Vagina (tissue), 2 donors: ENCODE data around the gene IQSEC1. TPM values are rescaled to one million over a fixed set of nuclear protein-coding genes. Genes with fewer than 3 reads are reported as not detected.

Experiments
- DNase-seq, 2 donors: peaks; one replicate each; pipeline ENCODE4 v3.0.0-alpha.2; 2017; ENCODE audit errors: extremely low spot score in 2 of 2
- H3K27ac ChIP-seq: fragments of 200-600 bp; sonication (generic); one replicate; pipeline ENCODE4 v1.5.1; 2019
- H3K27me3 ChIP-seq: fragments of 200-600 bp; sonication (generic); one replicate; pipeline ENCODE4 v1.5.1; 2019
- H3K36me3 ChIP-seq, 2 donors: fragments of 200-600 bp; sonication (generic); one replicate each; pipeline ENCODE4 v1.5.1; 2017 to 2019
- H3K4me1 ChIP-seq: fragments of 200-600 bp; sonication (generic); one replicate; pipeline ENCODE4 v1.5.1; 2019
- H3K4me3 ChIP-seq, 2 donors: fragments of 200-600 bp; sonication (generic); 1 replicate in 1 of 2; 2 replicates in 1 of 2; pipeline ENCODE4 v1.5.1; 2016 to 2019
- H3K9me3 ChIP-seq: fragments of 200-600 bp; sonication (generic); one replicate; pipeline ENCODE4 v1.5.1; 2019
- POLR2A ChIP-seq, 2 donors: fragments of 450-650 bp; IDR thresholded peaks; one replicate each; pipeline ENCODE4 v1.6.1; 2017; ENCODE audit warnings: antibody characterized with exemption in 2 of 2, mild to moderate bottlenecking in 2 of 2, moderate library complexity in 2 of 2
- POLR2AphosphoS5 ChIP-seq, 2 donors: sonication (generic); formaldehyde crosslinking; IDR thresholded peaks; one replicate each; pipeline ENCODE4 v1.9.0; 2017; ENCODE audit warnings: antibody characterized with exemption in 2 of 2, mild to moderate bottlenecking in 2 of 2, low read depth in 1 of 2; ENCODE audit not compliant: insufficient read depth in 1 of 2
- intact Hi-C: fragments of 100-400 bp; cut with DNase I; formaldehyde crosslinking; loops from one replicate; pipeline ENCODE4 v1.15.1; 2023
- total RNA-seq: library from RNA; depleted of rRNA; stranded (reverse); fragments of >200 nt; gene quantifications from one replicate; pipeline ENCODE4 v1.2.3, GENCODE V29; 2016
- TF ChIP-seq, protein P1 (sequence below), 3 experiments: fragments of 450-650 bp in 2 of 3; fragments of 200-600 bp in 1 of 3; sonication (generic) in 1 of 3; IDR thresholded peaks; one replicate each; pipeline ENCODE4 v1.5.1; 2017 to 2019; ENCODE audit warnings: antibody characterized with exemption in 3 of 3, mild to moderate bottlenecking in 2 of 3, moderate library complexity in 2 of 3

IQSEC1 gene
- total RNA-seq, 1 donor from 2014 or later: 34.9 TPM

GRCh38 chr3:12908859-12909258 is 164.4 kb downstream of the IQSEC1 start:
- H3K4me3 ChIP-seq: no peak overlapping the region
- no peak overlapping the region for H3K27ac ChIP-seq
- DNase-seq: no peak
- TF ChIP-seq, protein P1, sequence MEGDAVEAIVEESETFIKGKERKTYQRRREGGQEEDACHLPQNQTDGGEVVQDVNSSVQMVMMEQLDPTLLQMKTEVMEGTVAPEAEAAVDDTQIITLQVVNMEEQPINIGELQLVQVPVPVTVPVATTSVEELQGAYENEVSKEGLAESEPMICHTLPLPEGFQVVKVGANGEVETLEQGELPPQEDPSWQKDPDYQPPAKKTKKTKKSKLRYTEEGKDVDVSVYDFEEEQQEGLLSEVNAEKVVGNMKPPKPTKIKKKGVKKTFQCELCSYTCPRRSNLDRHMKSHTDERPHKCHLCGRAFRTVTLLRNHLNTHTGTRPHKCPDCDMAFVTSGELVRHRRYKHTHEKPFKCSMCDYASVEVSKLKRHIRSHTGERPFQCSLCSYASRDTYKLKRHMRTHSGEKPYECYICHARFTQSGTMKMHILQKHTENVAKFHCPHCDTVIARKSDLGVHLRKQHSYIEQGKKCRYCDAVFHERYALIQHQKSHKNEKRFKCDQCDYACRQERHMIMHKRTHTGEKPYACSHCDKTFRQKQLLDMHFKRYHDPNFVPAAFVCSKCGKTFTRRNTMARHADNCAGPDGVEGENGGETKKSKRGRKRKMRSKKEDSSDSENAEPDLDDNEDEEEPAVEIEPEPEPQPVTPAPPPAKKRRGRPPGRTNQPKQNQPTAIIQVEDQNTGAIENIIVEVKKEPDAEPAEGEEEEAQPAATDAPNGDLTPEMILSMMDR (IDR thresholded peaks at IDR 0.05): no peak
- TF ChIP-seq POLR2AphosphoS5 (IDR thresholded peaks at IDR 0.05; ENCODE audit: insufficient read depth in 1 of 2, low read depth in 1 of 2): no peak
- H3K27me3 ChIP-seq: no peaks in the 10 kb centered on the region
- H3K9me3 ChIP-seq: no peaks in the 10 kb centered on the region
- no peaks in the 10 kb centered on the region for H3K4me1 ChIP-seq
- intact Hi-C loops: no loop called here
- H3K36me3 ChIP-seq: peaks cover 0 to 56% of the 10 kb centered on the region in 2 donors

DNA sequence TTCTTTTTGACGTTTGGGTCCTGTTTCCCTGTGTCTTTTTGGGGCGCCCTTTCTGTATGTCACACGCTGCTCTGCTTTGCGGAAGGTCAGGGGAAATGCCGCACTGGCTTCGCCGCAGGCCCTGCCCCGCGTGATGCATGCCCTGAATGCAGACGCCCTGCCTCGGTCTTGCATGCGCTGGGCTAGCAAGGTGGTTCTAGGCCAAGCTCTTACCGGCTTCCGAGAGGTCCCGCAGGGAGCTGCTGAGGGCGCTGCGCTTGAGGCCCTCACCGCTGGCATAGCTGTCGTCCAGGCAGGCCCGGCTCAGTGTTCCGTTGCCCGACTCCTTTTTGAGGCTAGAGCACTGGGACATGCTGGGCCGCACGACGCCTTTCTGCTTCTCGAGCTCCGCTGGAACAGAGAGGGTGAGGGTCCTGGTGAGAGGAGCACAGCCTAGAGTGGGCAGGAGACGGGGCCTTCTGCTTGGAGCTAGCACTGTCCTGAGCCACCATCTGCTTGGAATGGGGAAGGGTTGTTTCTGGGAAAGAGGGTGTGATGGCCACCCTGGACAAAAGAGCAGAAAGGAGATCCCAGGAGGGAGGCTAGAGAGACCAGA is 165.0 kb downstream of the IQSEC1 start:
- Histone ChIP-seq H3K27ac (no peak overlapping the region), H3K27me3 (no peaks in the 10 kb centered on the region), H3K4me3 (no peak overlapping the region), H3K4me1 (no peaks in the 10 kb centered on the region), H3K9me3 (no peaks in the 10 kb centered on the region), H3K36me3 (peaks cover 0 to 56% of the 10 kb centered on the region in 2 donors)
- intact Hi-C loops: no loop called here
- DNase-seq: no peak
- TF ChIP-seq POLR2A (IDR thresholded peaks at IDR 0.05) (no peak), POLR2AphosphoS5 (IDR thresholded peaks at IDR 0.05; ENCODE audit: insufficient read depth in 1 of 2, low read depth in 1 of 2) (no peak)
- TF ChIP-seq, protein P1 (IDR thresholded peaks at IDR 0.05): no peak

DNA sequence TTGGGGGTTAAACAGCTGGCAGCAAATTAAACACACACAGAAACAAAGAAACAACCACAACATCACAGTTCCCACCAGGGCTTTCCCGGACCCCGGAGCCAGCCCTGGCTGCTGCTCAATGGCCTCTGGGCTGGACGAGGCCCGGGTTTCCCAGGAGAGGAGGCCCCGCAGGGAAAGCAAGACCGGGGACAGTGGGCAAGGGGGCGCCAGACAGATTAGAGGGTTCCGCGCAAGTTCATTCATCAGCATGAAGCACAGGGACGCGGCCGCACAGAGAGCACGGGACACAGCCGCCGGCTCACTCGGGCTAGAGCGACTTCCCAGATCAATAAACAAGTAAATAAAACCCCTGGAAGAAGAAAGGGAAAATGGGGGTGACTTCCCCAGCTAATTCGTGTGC is 165.5 kb downstream of the IQSEC1 start:
- Histone ChIP-seq H3K9me3 (no peaks in the 10 kb centered on the region), H3K36me3 (peaks cover 0 to 56% of the 10 kb centered on the region in 2 donors), H3K27me3 (no peaks in the 10 kb centered on the region), H3K4me1 (no peaks in the 10 kb centered on the region), H3K4me3 (no peak overlapping the region), H3K27ac (no peak overlapping the region)
- DNase-seq: no peak
- intact Hi-C loops: no loop called here
- TF ChIP-seq, protein P1 (IDR thresholded peaks at IDR 0.05): no peak
- TF ChIP-seq POLR2AphosphoS5 (IDR thresholded peaks at IDR 0.05; ENCODE audit: insufficient read depth in 1 of 2, low read depth in 1 of 2): no peak
- TF ChIP-seq POLR2A (IDR thresholded peaks at IDR 0.05): no peak

DNA sequence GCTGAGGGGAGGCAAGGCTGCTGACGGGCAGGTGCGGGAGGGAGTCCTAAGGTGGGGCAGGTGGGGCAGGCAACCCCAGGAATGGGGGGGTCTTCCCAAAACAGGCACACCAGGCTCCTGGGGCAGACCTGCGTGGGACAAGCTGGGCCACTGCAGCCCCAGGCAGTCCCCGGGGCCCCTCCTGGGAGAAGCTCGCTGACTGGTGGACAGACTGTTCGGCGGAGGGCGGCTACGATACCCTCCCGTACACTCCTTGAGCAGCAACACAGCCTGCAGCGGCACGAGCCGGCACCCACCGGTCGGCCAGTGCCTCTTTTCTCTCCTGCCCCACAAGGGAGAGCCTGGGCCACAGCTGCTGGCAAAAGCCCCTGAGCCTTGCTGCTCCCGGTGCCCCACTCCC is 165.9 kb downstream of the IQSEC1 start:
- no peaks in the 10 kb centered on the region for H3K27me3 ChIP-seq
- intact Hi-C loops: no loop called here
- H3K4me1 ChIP-seq: no peaks in the 10 kb centered on the region
- TF ChIP-seq, protein P1 (IDR thresholded peaks at IDR 0.05): no peak
- TF ChIP-seq POLR2A (IDR thresholded peaks at IDR 0.05) (no peak), POLR2AphosphoS5 (IDR thresholded peaks at IDR 0.05; ENCODE audit: insufficient read depth in 1 of 2, low read depth in 1 of 2) (no peak)
- peaks cover 0 to 56% of the 10 kb centered on the region in 2 donors for H3K36me3 ChIP-seq
- no peak for DNase-seq
- no peaks in the 10 kb centered on the region for H3K9me3 ChIP-seq
- no peak overlapping the region for H3K27ac ChIP-seq
- no peak overlapping the region for H3K4me3 ChIP-seq

GRCh38 chr3:12906916-12907290 is 166.3 kb downstream of the IQSEC1 start:
- intact Hi-C loops: no loop called here
- DNase-seq: no peak
- Histone ChIP-seq H3K4me3 (no peak overlapping the region), H3K36me3 (peaks cover 0 to 53% of the 10 kb centered on the region in 2 donors), H3K4me1 (no peaks in the 10 kb centered on the region), H3K27me3 (no peaks in the 10 kb centered on the region), H3K27ac (no peak overlapping the region), H3K9me3 (no peaks in the 10 kb centered on the region)
- TF ChIP-seq, protein P1 (IDR thresholded peaks at IDR 0.05): no peak
- no peak for TF ChIP-seq POLR2A (IDR thresholded peaks at IDR 0.05)
- TF ChIP-seq POLR2AphosphoS5 (IDR thresholded peaks at IDR 0.05; ENCODE audit: insufficient read depth in 1 of 2, low read depth in 1 of 2): no peak
